Stimulated activated CD8-positive, alpha-beta memory T cell treated with anti-CD3 and anti-CD28 coated beads, Interleukin-15, amount 100 ng/mL, for 4 hours (primary cell): ENCODE results near the gene CDC42BPB.
A peak's percentile ranks its signal among the peaks of the same experiment; 100 is the strongest.
"Not testable (repeated sequence)": the region's sequence is repeated elsewhere in the genome, so short reads cannot be mapped to it uniquely, and the experiment has no call there.

Experiments
- DNase-seq, 2 donors: peaks; one replicate each; pipeline ENCODE4 v3.0.0-alpha.2; 2020; ENCODE audit warnings: low read depth in 2 of 2

The CDC42BPB gene

GRCh38 chr14:102928412-102929240, 128.7 kb downstream of the CDC42BPB start:
- peak; percentile 66 to 68 for DNase-seq

- no peak for DNase-seq
Measured at GRCh38 chr14:102927878-102928411, 129.4 kb downstream of the CDC42BPB start.

- no peak for DNase-seq
Measured at GRCh38 chr14:102927346-102927877, 129.9 kb downstream of the CDC42BPB start.

- DNase-seq, result not testable (repeated sequence)
Measured at GRCh38 chr14:102926840-102927239, 130.5 kb downstream of the CDC42BPB start.

- no peak for DNase-seq
Measured at GRCh38 chr14:102926104-102926503, 131.2 kb downstream of the CDC42BPB start.

- DNase-seq, result no peak
Measured at GRCh38 chr14:102925646-102926045, 131.7 kb downstream of the CDC42BPB start.

DNA sequence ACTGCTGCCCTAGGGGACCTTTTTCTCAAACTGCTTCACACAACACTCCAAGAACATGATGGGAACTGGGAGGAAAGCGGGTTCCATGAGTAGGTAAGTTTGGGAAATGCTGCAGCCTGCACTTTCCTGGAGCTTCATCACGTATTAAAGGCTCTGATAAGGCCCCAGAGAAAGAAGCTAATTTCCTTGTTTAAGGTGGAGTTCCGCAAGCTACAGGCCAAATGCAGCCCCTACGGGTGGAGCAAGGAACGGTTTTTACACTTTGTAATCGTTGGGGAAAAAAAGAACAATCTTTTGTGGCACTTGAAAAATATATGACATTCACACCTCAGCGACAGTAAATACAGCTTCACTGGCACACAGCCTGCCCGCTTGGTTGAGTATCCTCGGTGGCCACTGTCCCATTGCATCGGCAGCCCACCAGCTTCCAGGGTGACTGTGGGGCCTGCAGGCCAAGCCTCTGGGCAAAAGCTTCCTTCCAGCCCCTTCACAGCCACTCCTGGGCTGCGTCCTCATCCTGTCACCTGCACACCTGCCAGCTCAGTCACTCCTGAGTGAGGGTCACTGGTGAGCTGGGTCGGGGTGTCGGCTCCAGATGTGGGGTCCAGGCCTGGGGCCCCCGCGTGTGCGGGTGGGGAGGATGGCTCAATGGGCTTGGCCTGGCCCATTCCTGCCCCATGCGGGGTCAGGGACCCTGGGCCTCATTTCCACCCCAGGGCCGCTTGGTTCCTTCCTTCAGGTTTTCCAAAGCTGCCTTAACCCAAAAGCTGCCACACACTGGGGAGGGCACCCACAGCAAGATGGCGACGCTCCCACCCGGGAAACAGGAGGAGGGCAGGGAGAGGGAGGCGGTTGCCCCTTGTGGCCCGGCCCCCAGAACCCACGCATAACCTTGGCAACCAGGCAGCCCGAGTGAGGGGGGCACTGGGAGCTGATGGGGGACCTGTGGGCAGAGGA, 132.4 kb downstream of the CDC42BPB start:
- DNase-seq, result no peak

DNA sequence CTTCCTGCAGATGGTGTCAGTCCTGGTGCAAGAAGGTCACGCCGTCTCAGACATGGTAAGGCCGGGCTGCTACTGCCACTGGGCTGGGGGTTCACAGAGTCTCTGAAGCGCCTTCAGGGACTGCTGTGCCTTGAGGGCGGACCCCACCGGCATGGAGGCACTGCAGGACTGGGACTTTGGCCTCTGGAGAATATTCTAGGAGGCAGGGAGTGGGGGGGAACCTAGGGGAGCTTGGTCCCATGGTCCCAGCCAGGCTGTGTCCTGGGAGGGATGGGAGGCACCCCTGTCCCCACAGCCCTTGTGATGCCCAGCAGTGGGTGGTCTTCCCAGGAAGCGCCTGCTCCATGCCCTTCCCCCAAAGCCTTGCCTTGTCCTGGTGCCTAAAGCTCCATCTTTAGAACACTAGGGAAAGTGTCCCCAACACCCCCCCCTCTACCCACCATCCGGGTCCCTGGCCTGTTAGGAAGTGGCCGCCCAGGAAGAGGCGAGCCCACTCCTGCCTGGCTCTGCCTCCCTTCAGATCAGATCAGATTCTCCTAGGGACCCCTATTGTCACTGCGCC, 133.3 kb downstream of the CDC42BPB start:
- no peak for DNase-seq

- DNase-seq, result no peak
Measured at GRCh38 chr14:102923201-102923924, 134.0 kb downstream of the CDC42BPB start.

- DNase-seq, result no peak
Measured at GRCh38 chr14:102922490-102923200, 134.7 kb downstream of the CDC42BPB start, which contains the start of gene AMN. TSS of gene AMN (plus strand) at chr14:102922663. CDS start at chr14:102922689, 26 bp downstream.

DNA sequence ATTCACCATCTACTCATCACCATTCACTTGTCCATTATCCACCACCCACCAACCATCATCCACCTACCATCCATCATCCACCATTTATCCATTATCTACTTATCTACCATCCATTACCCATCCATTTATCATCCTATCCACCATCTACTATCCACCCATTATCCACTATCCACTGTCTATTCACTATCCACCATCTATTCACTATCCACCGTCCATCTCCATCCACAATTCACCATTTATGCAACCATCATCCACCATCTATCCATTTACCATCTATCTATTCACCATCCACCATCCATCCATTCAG, 136.4 kb downstream of the CDC42BPB start:
- no peak for DNase-seq

DNA sequence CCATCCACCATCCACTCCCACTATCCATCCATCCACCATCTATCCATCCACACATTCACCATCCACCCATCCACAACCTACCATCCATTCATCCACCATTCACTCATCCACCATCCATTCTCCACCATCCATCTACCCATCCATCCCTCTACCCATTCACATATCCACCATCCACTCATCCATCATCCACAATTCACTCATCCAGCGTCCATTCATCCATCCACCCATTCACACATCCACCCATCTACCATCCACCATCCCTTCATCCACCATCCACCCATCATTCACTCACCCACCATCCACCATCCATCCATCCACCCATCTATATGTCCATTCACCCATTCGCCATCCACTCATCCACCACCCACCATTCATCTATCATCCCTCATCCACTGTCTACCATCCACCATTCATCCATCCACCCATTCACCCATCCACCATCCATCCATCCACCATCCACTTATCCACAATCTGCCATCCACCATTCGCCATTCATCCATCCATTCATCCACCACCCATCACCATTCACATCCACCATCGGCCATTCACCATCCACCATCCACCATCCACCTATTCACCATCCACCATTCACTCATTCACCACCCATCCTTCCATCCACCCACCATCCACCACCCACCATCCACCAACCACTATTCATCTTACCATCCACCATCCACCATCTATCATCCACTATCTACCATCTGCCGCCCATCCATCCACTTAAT, 136.9 kb downstream of the CDC42BPB start:
- DNase-seq, result no peak

GRCh38 chr14:102918438-102918837, 138.9 kb downstream of the CDC42BPB start:
- DNase-seq, result no peak

GRCh38 chr14:102917469-102918211, 139.7 kb downstream of the CDC42BPB start:
- DNase-seq, result peak; percentile 21 to 32

GRCh38 chr14:102917056-102917385, 140.3 kb downstream of the CDC42BPB start:
- no peak for DNase-seq

- no peak for DNase-seq
Measured at GRCh38 chr14:102916347-102917055, 140.8 kb downstream of the CDC42BPB start.

- DNase-seq, result no peak
Measured at GRCh38 chr14:102915292-102916110, 141.8 kb downstream of the CDC42BPB start.
